ENCODE measurements around the gene EDRF1. TPM values are rescaled to one million over a fixed set of nuclear protein-coding genes. Genes with fewer than 3 reads are reported as not detected.

The EDRF1 gene
- total and polyA plus RNA-seq, 2 of the 13 experiments (the other 11 are each of a cell fraction or from before 2014, with no cell fraction given): 16.9 to 26.7 TPM

DNA sequence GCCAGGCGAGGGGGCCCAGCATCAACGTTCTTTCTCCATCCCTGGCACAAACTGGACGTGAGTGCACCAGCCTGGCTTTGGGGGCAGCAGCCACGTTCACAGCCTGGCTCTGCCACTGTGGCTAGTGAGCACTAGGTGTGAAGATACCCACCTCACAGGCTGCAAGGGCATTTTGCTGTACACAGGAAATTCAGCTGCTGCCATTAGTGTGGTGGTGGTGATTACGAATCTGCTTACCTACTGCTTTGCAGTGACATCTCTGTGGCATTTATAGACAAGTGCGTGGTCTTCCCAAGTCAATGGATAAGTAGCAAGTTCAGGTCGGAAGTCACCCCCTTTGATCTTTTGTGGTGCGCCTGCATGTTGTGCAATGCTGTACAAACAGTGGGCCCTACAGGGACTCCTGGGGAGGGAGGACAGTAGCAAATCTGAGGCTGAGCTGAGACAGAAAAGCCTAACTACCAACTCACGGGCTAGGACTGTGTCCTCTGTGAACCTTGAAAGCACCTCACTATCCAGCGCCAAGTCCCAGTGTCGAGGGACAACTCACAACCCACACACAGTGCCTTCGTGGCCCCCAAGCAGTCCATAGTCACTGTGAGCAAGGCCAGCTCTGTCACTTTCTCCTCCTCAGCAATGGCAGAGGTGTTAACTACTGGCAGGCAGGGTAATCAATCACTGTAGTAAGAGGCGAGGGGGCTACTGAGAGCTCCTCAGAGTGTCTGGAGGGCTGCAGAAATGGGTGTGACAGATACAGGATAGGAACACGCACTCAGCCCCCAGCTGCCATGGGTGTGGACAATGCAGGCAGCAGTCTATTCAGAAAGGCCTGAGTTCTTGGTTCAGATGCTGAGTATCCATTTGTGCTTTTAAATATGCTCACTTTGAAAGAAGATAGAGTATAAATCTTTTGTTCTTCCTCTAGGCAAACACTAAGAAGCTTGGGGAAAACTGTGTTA lies 73.1 kb downstream of the EDRF1 start:
- peaks cover 41% of the 10 kb centered on the region for H3K4me1 ChIP-seq (ENCODE audit: insufficient read depth, low read length)
- peaks cover 4 to 11% of the 10 kb centered on the region in 2 experiments; a peak in 2 of 5 replicates for H3K36me3 ChIP-seq (replicated peaks in 1 of 2; ENCODE audit: control insufficient read depth in 1 of 2, insufficient read depth in 2 of 2, low read length in 2 of 2)
- H3K27ac ChIP-seq (ENCODE audit: extremely low read length, insufficient read depth, low read length): peak overlapping the region; percentile 53
- peaks cover 4% of the 10 kb centered on the region; the same call in 1 of the 2 replicates for H4K20me1 ChIP-seq (ENCODE audit: insufficient read depth, low read length)
- intact Hi-C loops (cut with micrococcal nuclease; ENCODE audit: unreplicated experiment) (no loop called here), in situ Hi-C loops (cut with HindIII; ENCODE audit: extremely low pct_ligation_motif_present, low pct_unique_long_range_greater_than_20kb) (no loop called here)
- CTCF ChIA-PET (ENCODE audit: low intra/inter-chr PET ratio, low total read pairs): no interaction called here
- H3K79me2 ChIP-seq (ENCODE audit: insufficient read depth, low read length): no peaks in the 10 kb centered on the region
- 44% methylated on average over 3 of the region's 14 CpGs for WGBS (ENCODE audit: low lambda C conversion rate)
- H3K9ac ChIP-seq (ENCODE audit: insufficient read depth, low read depth, low read length): no peak overlapping the region; the same call in 1 of the 2 replicates
- no peaks in the 10 kb centered on the region for H3K27me3 ChIP-seq (ENCODE audit: control insufficient read depth in 1 of 2, insufficient read depth in 2 of 2, low read length in 2 of 2)
- no peaks in the 10 kb centered on the region for H3K9me3 ChIP-seq (ENCODE audit: low read length)
- FAIRE-seq (peak; percentile 97), ATAC-seq (peak; percentile 87), DNase-seq (ENCODE audit: low spot score) (peak; percentile 93)
- peak overlapping the region; percentile 68 for H3K4me2 ChIP-seq (ENCODE audit: low read depth, low read length)
- peak overlapping the region in 1 of 3 experiments; percentile 42; a peak in 2 of 6 replicates for H3K4me3 ChIP-seq (replicated peaks in 1 of 3; ENCODE audit: insufficient read depth in 1 of 3, low read depth in 2 of 3, low read length in 3 of 3)
- POLR2A ChIA-PET: interaction anchor here (1.3 kb wide), 1 partner anchor 31 kb away, joined by 5 read pairs; the partner anchor contains the start of genes BCCIP and UROS
- no peak overlapping the region for H2AFZ ChIP-seq (ENCODE audit: low read length)
- BruUV-seq (replicated peaks): no TSS peak
- TF ChIP-seq, protein P1, sequence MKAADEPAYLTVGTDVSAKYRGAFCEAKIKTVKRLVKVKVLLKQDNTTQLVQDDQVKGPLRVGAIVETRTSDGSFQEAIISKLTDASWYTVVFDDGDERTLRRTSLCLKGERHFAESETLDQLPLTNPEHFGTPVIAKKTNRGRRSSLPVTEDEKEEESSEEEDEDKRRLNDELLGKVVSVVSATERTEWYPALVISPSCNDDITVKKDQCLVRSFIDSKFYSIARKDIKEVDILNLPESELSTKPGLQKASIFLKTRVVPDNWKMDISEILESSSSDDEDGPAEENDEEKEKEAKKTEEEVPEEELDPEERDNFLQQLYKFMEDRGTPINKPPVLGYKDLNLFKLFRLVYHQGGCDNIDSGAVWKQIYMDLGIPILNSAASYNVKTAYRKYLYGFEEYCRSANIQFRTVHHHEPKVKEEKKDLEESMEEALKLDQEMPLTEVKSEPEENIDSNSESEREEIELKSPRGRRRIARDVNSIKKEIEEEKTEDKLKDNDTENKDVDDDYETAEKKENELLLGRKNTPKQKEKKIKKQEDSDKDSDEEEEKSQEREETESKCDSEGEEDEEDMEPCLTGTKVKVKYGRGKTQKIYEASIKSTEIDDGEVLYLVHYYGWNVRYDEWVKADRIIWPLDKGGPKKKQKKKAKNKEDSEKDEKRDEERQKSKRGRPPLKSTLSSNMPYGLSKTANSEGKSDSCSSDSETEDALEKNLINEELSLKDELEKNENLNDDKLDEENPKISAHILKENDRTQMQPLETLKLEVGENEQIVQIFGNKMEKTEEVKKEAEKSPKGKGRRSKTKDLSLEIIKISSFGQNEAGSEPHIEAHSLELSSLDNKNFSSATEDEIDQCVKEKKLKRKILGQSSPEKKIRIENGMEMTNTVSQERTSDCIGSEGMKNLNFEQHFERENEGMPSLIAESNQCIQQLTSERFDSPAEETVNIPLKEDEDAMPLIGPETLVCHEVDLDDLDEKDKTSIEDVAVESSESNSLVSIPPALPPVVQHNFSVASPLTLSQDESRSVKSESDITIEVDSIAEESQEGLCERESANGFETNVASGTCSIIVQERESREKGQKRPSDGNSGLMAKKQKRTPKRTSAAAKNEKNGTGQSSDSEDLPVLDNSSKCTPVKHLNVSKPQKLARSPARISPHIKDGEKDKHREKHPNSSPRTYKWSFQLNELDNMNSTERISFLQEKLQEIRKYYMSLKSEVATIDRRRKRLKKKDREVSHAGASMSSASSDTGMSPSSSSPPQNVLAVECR (CRISPR knock-in tag; IDR thresholded peaks at IDR 0.05; ENCODE audit: borderline replicate concordance): peak; percentile 76; the same call in 1 of the 2 replicates
- TF ChIP-seq RXRB (CRISPR knock-in tag; IDR thresholded peaks at IDR 0.05; ENCODE audit: borderline replicate concordance) (peak; percentile 98), SNAPC2 (CRISPR knock-in tag; IDR thresholded peaks at IDR 0.05) (peak; percentile 76; the same call in 1 of the 2 replicates), ZNF205 (CRISPR knock-in tag; IDR thresholded peaks at IDR 0.05) (peak; percentile 88), ZNF362 (CRISPR knock-in tag; IDR thresholded peaks at IDR 0.05; ENCODE audit: borderline replicate concordance) (peak; percentile 64), TBL1XR1 (IDR thresholded peaks at IDR 0.05; ENCODE audit: borderline replicate concordance, low read length, partially characterized antibody) (peak; percentile 66), MAFF (IDR thresholded peaks at IDR 0.05; ENCODE audit: low read depth, low read length) (peak; percentile 27; the same call in 1 of the 2 replicates), ZSCAN22 (CRISPR knock-in tag; IDR thresholded peaks at IDR 0.05) (no peak), ZBTB7B (CRISPR knock-in tag; IDR thresholded peaks at IDR 0.05) (peak; percentile 98), SMAD3 (CRISPR knock-in tag; IDR thresholded peaks at IDR 0.05) (peak; percentile 87; the same call in 1 of the 2 replicates), ONECUT2 (CRISPR knock-in tag; IDR thresholded peaks at IDR 0.05) (peak; percentile 65; the same call in 1 of the 2 replicates), ZNF597 (CRISPR knock-in tag; IDR thresholded peaks at IDR 0.05) (no peak)
- TF ChIP-seq, protein P2, sequence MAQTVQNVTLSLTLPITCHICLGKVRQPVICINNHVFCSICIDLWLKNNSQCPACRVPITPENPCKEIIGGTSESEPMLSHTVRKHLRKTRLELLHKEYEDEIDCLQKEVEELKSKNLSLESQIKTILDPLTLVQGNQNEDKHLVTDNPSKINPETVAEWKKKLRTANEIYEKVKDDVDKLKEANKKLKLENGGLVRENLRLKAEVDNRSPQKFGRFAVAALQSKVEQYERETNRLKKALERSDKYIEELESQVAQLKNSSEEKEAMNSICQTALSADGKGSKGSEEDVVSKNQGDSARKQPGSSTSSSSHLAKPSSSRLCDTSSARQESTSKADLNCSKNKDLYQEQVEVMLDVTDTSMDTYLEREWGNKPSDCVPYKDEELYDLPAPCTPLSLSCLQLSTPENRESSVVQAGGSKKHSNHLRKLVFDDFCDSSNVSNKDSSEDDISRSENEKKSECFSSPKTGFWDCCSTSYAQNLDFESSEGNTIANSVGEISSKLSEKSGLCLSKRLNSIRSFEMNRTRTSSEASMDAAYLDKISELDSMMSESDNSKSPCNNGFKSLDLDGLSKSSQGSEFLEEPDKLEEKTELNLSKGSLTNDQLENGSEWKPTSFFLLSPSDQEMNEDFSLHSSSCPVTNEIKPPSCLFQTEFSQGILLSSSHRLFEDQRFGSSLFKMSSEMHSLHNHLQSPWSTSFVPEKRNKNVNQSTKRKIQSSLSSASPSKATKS (CRISPR knock-in tag; IDR thresholded peaks at IDR 0.05): no peak

All from HepG2 (cell line).